HFFc6 (cell line): ENCODE data around the gene GPLD1. TPM values are rescaled to one million over a fixed set of nuclear protein-coding genes. Genes with fewer than 3 reads are reported as not detected.
"Not testable (repeated sequence)": the region's sequence is repeated elsewhere in the genome, so short reads cannot be mapped to it uniquely, and the experiment has no call there.

Experiments used
- DNase-seq: peaks from one replicate; pipeline ENCODE4 v3.0.0-alpha.2; 2018
- H3K27ac Mint-ChIP-seq: 2 replicates; pipeline ENCODE4 v1.8.0; 2020; ENCODE audit warnings: mild to moderate bottlenecking, mixed read lengths
- H3K27me3 Mint-ChIP-seq: 2 replicates; pipeline ENCODE4 v1.8.0; 2021; ENCODE audit warnings: mild to moderate bottlenecking, moderate library complexity, mixed read lengths; ENCODE audit not compliant: insufficient read depth
- H3K36me3 Mint-ChIP-seq: 2 replicates; pipeline ENCODE4 v1.8.0; 2021; ENCODE audit warnings: low read depth, mixed read lengths
- H3K4me1 Mint-ChIP-seq: 2 replicates; pipeline ENCODE4 v1.8.0; 2020; ENCODE audit warnings: low read depth, mixed read lengths
- H3K4me3 Mint-ChIP-seq: 2 replicates; pipeline ENCODE4 v1.8.0; 2020; ENCODE audit warnings: mild to moderate bottlenecking, moderate library complexity, mixed read lengths
- H3K9me3 Mint-ChIP-seq: 2 replicates; pipeline ENCODE4 v1.8.0; 2020; ENCODE audit warnings: mild to moderate bottlenecking, mixed read lengths
- total RNA-seq, 6 experiments: library from RNA; stranded (reverse); fragmentation: NEBNext Ultra II Directional; extraction: Animal tissue kit (Norgen Biotek cat#: 25700); gene quantifications; 2 replicates in 1 of 6; 3 replicates in 5 of 6; pipeline ENCODE4 v1.2.3, GENCODE V29; 2021
- TF ChIP-seq, protein P1 (sequence below): fragments of 200-600 bp; sonication (generic); IDR thresholded peaks from 2 replicates; pipeline ENCODE4 v1.5.0; 2021; ENCODE audit warnings: antibody characterized with exemption, mild to moderate bottlenecking

Gene GPLD1
- total RNA-seq, 6 experiments from 2014 or later = 0.14 to 0.39 (median 0.22) TPM

DNA sequence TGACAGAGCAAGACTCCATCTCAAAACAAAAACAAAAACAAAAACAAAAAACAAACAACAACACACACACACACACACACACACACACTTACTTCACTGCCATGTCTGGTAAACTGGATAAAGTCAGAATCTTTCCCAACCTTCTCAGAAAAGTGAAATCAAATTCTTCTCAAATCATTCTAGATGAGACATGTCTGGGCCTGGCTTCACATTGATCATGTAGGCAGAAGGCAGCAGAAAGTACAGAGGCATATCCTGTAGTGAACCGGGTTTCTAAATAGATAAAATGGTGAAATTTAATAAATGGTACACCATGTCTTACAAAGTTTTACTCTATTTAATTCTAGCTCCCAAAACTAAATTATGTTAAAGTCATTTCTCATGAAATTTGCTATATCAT lies 101.6 kb downstream of the GPLD1 start:
- no peak overlapping the region for H3K4me3 Mint-ChIP-seq
- DNase-seq = no peak
- no peaks in the 10 kb centered on the region for H3K4me1 Mint-ChIP-seq
- no peak overlapping the region for H3K27ac Mint-ChIP-seq
- no peaks in the 10 kb centered on the region for H3K36me3 Mint-ChIP-seq
- TF ChIP-seq, protein P1, sequence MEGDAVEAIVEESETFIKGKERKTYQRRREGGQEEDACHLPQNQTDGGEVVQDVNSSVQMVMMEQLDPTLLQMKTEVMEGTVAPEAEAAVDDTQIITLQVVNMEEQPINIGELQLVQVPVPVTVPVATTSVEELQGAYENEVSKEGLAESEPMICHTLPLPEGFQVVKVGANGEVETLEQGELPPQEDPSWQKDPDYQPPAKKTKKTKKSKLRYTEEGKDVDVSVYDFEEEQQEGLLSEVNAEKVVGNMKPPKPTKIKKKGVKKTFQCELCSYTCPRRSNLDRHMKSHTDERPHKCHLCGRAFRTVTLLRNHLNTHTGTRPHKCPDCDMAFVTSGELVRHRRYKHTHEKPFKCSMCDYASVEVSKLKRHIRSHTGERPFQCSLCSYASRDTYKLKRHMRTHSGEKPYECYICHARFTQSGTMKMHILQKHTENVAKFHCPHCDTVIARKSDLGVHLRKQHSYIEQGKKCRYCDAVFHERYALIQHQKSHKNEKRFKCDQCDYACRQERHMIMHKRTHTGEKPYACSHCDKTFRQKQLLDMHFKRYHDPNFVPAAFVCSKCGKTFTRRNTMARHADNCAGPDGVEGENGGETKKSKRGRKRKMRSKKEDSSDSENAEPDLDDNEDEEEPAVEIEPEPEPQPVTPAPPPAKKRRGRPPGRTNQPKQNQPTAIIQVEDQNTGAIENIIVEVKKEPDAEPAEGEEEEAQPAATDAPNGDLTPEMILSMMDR = no peak
- no peaks in the 10 kb centered on the region; the same call in 1 of the 2 replicates for H3K27me3 Mint-ChIP-seq
- H3K9me3 Mint-ChIP-seq = no peaks in the 10 kb centered on the region

DNA sequence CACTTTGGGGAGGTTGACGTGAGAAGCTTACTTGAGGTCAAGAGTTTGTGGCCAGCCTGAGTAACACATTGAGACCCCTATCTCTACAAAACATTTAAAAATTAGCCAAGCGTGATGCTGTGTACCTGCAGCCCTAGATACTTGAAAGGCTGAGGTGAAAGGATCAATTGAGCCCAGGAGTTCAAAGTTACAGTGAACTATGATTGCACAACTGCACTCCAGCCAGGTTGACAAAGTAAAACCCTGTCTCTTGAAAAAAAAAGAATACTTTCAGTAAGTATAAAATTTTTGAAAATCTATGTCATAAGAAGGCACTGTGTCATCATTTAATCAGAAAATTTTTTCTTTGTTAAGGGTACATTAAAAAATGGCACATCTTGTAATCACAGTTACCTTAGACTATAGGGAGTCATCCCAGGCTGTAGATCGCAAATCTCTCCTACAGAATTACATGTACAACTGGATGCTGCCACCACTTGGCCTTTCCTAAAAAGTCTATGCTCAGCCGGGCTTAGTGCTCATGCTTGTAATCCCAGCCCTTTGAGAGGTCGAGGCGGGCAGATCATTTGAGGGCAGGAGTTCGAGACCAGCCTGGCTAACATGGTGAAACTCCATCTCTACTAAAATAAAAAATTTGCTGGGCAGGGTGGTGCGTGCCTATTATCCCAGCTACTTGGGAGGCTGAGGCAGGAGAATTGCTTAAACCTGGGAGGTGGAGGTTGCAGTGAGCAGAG lies 103.7 kb downstream of the GPLD1 start:
- no peaks in the 10 kb centered on the region for H3K9me3 Mint-ChIP-seq
- H3K4me3 Mint-ChIP-seq = no peak overlapping the region
- TF ChIP-seq, protein P1 = no peak
- no peak overlapping the region for H3K27ac Mint-ChIP-seq
- H3K4me1 Mint-ChIP-seq = no peaks in the 10 kb centered on the region
- no peaks in the 10 kb centered on the region; the same call in 1 of the 2 replicates for H3K27me3 Mint-ChIP-seq
- no peak for DNase-seq
- H3K36me3 Mint-ChIP-seq = no peaks in the 10 kb centered on the region

DNA sequence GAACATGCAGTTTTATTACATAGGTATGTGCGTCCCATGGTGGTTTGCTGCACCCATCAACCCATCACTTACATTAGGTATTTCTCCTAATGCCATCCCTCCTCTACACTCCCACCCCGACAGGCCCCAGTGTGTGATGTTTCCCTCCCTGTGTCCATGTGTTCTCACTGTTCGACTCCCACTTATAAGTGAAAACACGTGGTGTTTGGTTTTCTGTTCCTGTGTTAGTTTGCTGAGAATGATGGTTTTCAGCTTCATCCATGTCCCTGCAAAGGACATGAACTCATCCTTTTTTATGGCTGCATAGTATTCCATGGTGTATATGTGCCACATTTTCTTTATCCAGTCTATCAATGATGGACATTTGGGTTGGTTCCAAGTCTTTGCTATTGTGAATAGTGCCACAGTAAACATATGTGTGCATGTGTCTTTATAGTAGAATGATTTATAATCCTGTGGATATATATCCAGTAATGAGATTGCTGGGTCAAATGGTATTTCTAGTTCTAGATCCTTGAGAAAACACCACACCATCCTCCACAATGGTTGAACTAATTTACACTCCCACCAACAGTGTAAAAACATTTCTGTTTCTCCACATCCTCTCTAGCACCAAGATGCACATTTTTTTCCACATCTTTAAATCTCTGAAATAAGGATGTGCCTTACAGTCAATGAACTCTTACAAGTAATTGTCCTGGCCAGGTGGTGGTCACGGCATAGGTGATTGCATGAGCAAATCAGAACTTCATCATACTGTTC lies 104.8 kb downstream of the GPLD1 start:
- not testable (repeated sequence) for H3K27me3 Mint-ChIP-seq, DNase-seq, H3K27ac Mint-ChIP-seq, H3K36me3 Mint-ChIP-seq, H3K9me3 Mint-ChIP-seq, H3K4me3 Mint-ChIP-seq, H3K4me1 Mint-ChIP-seq

DNA sequence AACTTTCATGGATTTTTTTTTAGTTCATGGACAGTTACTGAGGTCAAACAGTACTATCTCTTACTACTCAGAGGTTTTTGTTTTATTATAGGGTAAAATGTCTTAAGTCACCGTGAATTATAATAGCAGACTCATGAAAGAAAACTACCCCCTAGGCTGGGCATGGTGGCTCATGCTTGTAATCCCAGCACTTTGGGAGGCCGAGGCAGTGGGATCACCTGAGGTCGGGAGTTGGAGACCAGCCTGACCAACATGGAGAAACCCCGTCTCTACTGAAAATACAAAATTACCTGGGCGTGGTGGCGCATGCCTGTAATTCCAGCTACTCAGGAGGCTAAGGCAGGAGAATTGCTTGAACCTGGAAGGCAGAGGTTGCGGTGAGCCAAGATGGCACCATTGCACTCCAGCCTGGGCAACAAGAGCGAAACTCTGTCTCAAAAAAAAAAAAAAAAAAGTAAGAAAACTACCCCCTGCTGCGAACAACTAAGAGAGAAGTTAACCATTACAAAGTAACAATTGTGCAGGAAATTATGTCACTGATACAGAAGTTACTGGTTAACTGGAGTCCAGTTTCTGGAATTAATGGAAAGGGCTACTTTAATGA lies 106.4 kb downstream of the GPLD1 start:
- H3K27me3 Mint-ChIP-seq, H3K4me3 Mint-ChIP-seq, H3K4me1 Mint-ChIP-seq, H3K36me3 Mint-ChIP-seq, DNase-seq, H3K27ac Mint-ChIP-seq, H3K9me3 Mint-ChIP-seq: not testable (repeated sequence)

DNA sequence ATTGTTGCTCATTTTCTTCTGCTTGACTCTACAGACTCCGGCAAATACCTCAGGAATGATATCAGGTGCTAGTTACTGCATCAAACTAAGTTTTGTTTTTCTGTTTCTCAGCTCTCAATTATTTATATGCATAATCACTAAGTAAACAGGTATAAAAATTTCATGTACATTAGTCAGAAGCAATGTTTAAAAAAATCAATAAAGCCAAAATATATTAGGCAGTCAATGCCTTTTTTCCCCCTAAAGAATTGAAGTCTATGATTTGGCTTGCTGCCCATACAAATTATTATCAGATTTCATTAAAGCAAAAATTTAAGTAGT lies 107.2 kb downstream of the GPLD1 start:
- no peak overlapping the region for H3K27ac Mint-ChIP-seq
- H3K4me1 Mint-ChIP-seq = no peaks in the 10 kb centered on the region
- H3K36me3 Mint-ChIP-seq = no peaks in the 10 kb centered on the region
- no peaks in the 10 kb centered on the region; the same call in 1 of the 2 replicates for H3K27me3 Mint-ChIP-seq
- H3K4me3 Mint-ChIP-seq = no peak overlapping the region
- TF ChIP-seq, protein P1 = no peak
- no peaks in the 10 kb centered on the region for H3K9me3 Mint-ChIP-seq
- DNase-seq = no peak

DNA sequence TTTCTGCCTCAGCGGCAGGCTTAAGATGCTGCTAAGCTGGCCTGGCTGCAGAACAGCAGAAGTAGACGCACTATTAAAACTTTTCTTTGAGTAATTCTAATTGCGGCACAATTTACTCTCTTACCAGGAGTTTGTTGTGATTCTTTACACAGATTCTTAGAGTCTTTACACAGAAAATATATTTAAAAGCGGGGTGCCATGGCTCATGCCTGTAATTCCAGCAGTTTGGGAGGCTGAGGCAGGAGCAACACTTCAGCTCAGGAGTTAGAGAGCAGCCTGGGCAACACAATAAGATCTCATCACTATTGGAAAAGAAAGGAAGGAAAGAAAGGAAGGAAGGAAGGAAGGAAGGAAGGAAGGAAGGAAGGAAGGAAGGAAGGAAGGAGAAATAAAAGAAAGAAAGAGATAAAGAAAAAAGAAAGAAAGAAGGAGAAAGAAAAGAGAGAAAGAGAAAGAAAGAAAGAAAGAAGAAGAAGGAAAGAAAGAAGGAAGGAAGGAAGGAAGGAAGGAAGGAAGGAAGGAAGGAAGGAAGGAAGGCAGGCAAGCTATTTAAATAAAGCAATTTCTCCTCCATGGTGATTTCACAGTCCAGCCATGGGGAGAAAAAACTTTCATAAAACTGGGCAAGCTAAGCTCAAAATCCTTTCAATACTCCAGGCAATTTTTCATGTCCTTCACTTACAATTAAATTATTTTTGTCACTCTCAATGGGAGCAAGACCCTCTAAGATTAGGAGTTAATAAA lies 107.7 kb downstream of the GPLD1 start:
- H3K4me3 Mint-ChIP-seq = no peak overlapping the region
- H3K4me1 Mint-ChIP-seq = no peaks in the 10 kb centered on the region
- TF ChIP-seq, protein P1 = no peak
- H3K9me3 Mint-ChIP-seq = no peaks in the 10 kb centered on the region
- no peaks in the 10 kb centered on the region for H3K36me3 Mint-ChIP-seq
- no peaks in the 10 kb centered on the region; the same call in 1 of the 2 replicates for H3K27me3 Mint-ChIP-seq
- no peak for DNase-seq
- H3K27ac Mint-ChIP-seq = no peak overlapping the region
